GM23338 (cell line): ENCODE data around the gene DMBX1. TPM values are rescaled to one million over a fixed set of nuclear protein-coding genes. Genes with fewer than 3 reads are reported as not detected.

ENCODE experiments used
- ATAC-seq: fragments of 200-7000 bp; cut with Tn5 transposase; 3 replicates; pipeline ENCODE4 v1.9.1; 2020
- DNase-seq: peaks from one replicate; pipeline ENCODE4 v3.0.0-alpha.2; 2015; ENCODE audit warnings: low spot score
- H2AFZ ChIP-seq: fragments of 200-600 bp; sonication (generic); 2 replicates; pipeline ENCODE4 v1.8.0; 2016; ENCODE audit warnings: antibody characterized with exemption, mild to moderate bottlenecking, moderate library complexity
- H3F3A ChIP-seq: fragments of 200-600 bp; sonication (generic); replicated peaks from 2 replicates; pipeline ENCODE4 v1.8.0; 2017; ENCODE audit warnings: antibody characterized with exemption, mixed run types, low read depth
- H3K27ac ChIP-seq: fragments of 200-600 bp; sonication (generic); 2 replicates; pipeline ENCODE4 v1.6.1; 2016; ENCODE audit warnings: low read depth
- H3K27me3 ChIP-seq: fragments of 200-600 bp; sonication (generic); 2 replicates; pipeline ENCODE4 v1.8.0; 2016; ENCODE audit warnings: mild to moderate bottlenecking, mixed run types, moderate library complexity; ENCODE audit not compliant: insufficient read depth
- H3K36me3 ChIP-seq: fragments of 200-600 bp; sonication (generic); 2 replicates; pipeline ENCODE4 v1.8.0; 2016; ENCODE audit warnings: mild to moderate bottlenecking; ENCODE audit not compliant: insufficient read depth
- H3K4me1 ChIP-seq: fragments of 200-600 bp; sonication (generic); 2 replicates; pipeline ENCODE4 v1.8.0; 2016; ENCODE audit warnings: mild to moderate bottlenecking, moderate library complexity; ENCODE audit not compliant: insufficient read depth
- H3K4me2 ChIP-seq: fragments of 200-600 bp; sonication (generic); 2 replicates; pipeline ENCODE4 v1.7.1; 2017; ENCODE audit warnings: mixed run types
- H3K4me3 ChIP-seq: fragments of 200-600 bp; sonication (generic); 2 replicates; pipeline ENCODE4 v1.6.1; 2016; ENCODE audit warnings: mixed run types
- H3K79me2 ChIP-seq: fragments of 200-600 bp; sonication (generic); replicated peaks from 2 replicates; pipeline ENCODE4 v1.8.0; 2017; ENCODE audit warnings: mild to moderate bottlenecking; ENCODE audit not compliant: insufficient read depth
- H3K9me2 ChIP-seq: fragments of 200-600 bp; sonication (generic); 2 replicates; pipeline ENCODE4 v1.8.0; 2017; ENCODE audit not compliant: insufficient read depth
- H4K20me1 ChIP-seq: fragments of 200-600 bp; sonication (generic); replicated peaks from 2 replicates; pipeline ENCODE4 v1.8.0; 2017; ENCODE audit warnings: mild to moderate bottlenecking; ENCODE audit not compliant: insufficient read depth
- H3K27ac Mint-ChIP-seq: 2 replicates; pipeline ENCODE4 v1.8.0; 2020; ENCODE audit warnings: inconsistent platforms, mild to moderate bottlenecking, moderate library complexity, mixed read lengths
- H3K27me3 Mint-ChIP-seq: 3 replicates; pipeline ENCODE4 v1.8.0; 2022; ENCODE audit warnings: low read depth, mild to moderate bottlenecking, moderate library complexity, mixed read lengths, inconsistent platforms; ENCODE audit not compliant: insufficient read depth, poor library complexity
- H3K36me3 Mint-ChIP-seq: 3 replicates; pipeline ENCODE4 v1.8.0; 2021; ENCODE audit warnings: low read depth, mild to moderate bottlenecking, inconsistent platforms, moderate library complexity, mixed read lengths
- H3K4me1 Mint-ChIP-seq: 3 replicates; pipeline ENCODE4 v1.8.0; 2020; ENCODE audit warnings: mild to moderate bottlenecking, inconsistent platforms, mixed read lengths
- H3K4me3 Mint-ChIP-seq: 3 replicates; pipeline ENCODE4 v1.8.0; 2021; ENCODE audit warnings: moderate library complexity, mild to moderate bottlenecking, inconsistent platforms, mixed read lengths
- H3K9me3 Mint-ChIP-seq: 3 replicates; pipeline ENCODE4 v1.8.0; 2020; ENCODE audit warnings: moderate library complexity, mild to moderate bottlenecking, inconsistent platforms, mixed read lengths
- POLR2AphosphoS5 ChIP-seq: IDR thresholded peaks from 2 replicates; pipeline ENCODE4 v1.6.1; 2016; ENCODE audit warnings: antibody characterized with exemption, low read depth
- ZNF114 ChIP-seq: fragments of 250-450 bp; sonication (Bioruptor Pico); IDR thresholded peaks from 2 replicates; pipeline ENCODE4 v1.5.0; 2020; ENCODE audit warnings: mild to moderate bottlenecking, moderate library complexity
- polyA plus RNA-seq: library from polyadenylated mRNA; unstranded; fragments of >200 nt; fragmentation: Nextera tagmentation; extraction: Ambion mirVana; gene quantifications from 2 replicates; pipeline ENCODE4 v1.2.1, GENCODE V29; 2016
- total RNA-seq: library from RNA; depleted of rRNA; stranded (reverse); fragments of >200 nt; shearing (Covaris generic); gene quantifications from 2 replicates; pipeline ENCODE4 v1.2.3, GENCODE V29; 2014
- TF ChIP-seq, protein P1 (sequence below): fragments of 250-450 bp; sonication (Bioruptor Pico); IDR thresholded peaks from 2 replicates; pipeline ENCODE4 v1.5.0; 2020; ENCODE audit warnings: mild to moderate bottlenecking, moderate library complexity
- TF ChIP-seq, protein P2 (sequence below), 2 experiments: fragments of 200-600 bp in 1 of 2; sonication (generic) in 1 of 2; conservative IDR thresholded peaks; 2 replicates each; pipeline versions ENCODE4 v1.5.1 to v1.6.1; 2016 to 2017; ENCODE audit warnings: antibody characterized with exemption in 2 of 2, low read depth in 2 of 2, mild to moderate bottlenecking in 2 of 2, moderate library complexity in 1 of 2

DMBX1 gene
- total and polyA plus RNA-seq, 2 experiments from 2014 or later: 0.11 TPM; not detected in 1

DNA sequence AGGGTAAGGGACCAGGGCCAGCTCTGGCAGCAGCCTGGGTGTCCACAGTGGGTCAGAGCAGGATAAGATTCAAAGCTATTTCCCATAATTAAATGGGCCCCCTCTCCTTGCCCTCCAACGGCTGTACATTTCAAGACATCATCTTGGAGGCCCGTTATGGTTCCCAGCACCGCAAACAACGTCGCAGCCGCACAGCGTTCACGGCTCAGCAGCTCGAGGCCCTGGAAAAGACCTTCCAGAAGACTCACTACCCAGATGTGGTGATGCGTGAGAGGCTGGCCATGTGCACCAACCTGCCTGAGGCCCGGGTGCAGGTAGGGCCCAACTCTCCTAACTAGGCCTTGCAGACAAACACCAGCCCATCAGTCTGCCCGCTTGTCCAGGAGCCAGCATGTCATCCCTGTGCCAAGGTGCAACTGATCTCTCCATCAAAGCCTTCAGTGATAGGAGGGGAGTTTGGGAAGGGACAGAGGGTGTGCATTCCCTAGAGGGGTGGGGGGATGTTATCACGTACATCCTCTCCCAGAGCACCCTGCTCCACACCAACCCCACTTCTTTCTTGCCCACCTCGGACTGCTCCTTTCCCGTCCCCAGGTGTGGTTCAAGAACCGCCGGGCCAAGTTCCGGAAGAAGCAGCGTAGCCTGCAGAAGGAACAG is 20.8 kb downstream of the DMBX1 start:
- DNase-seq (no peak), ATAC-seq (no peak)
- H3K9me2 ChIP-seq: no peaks in the 10 kb centered on the region
- no peaks in the 10 kb centered on the region for H3K36me3 Mint-ChIP-seq
- H3K27ac ChIP-seq: no peak overlapping the region
- H3K27ac Mint-ChIP-seq: no peak overlapping the region
- no peak overlapping the region for H3K4me3 ChIP-seq
- H2AFZ ChIP-seq: no peak overlapping the region
- H3K9me3 Mint-ChIP-seq: no peaks in the 10 kb centered on the region
- peaks cover 25% of the 10 kb centered on the region; the same call in 1 of the 2 replicates for H3K27me3 ChIP-seq
- no peak overlapping the region for H3K4me3 Mint-ChIP-seq
- peaks cover 19% of the 10 kb centered on the region for H3K27me3 Mint-ChIP-seq
- no peak overlapping the region for H3K4me2 ChIP-seq
- peaks cover 27% of the 10 kb centered on the region for H3K4me1 Mint-ChIP-seq
- peaks cover 12% of the 10 kb centered on the region; the same call in 1 of the 2 replicates for H3K4me1 ChIP-seq
- TF ChIP-seq POLR2AphosphoS5: no peak
- TF ChIP-seq, protein P1, sequence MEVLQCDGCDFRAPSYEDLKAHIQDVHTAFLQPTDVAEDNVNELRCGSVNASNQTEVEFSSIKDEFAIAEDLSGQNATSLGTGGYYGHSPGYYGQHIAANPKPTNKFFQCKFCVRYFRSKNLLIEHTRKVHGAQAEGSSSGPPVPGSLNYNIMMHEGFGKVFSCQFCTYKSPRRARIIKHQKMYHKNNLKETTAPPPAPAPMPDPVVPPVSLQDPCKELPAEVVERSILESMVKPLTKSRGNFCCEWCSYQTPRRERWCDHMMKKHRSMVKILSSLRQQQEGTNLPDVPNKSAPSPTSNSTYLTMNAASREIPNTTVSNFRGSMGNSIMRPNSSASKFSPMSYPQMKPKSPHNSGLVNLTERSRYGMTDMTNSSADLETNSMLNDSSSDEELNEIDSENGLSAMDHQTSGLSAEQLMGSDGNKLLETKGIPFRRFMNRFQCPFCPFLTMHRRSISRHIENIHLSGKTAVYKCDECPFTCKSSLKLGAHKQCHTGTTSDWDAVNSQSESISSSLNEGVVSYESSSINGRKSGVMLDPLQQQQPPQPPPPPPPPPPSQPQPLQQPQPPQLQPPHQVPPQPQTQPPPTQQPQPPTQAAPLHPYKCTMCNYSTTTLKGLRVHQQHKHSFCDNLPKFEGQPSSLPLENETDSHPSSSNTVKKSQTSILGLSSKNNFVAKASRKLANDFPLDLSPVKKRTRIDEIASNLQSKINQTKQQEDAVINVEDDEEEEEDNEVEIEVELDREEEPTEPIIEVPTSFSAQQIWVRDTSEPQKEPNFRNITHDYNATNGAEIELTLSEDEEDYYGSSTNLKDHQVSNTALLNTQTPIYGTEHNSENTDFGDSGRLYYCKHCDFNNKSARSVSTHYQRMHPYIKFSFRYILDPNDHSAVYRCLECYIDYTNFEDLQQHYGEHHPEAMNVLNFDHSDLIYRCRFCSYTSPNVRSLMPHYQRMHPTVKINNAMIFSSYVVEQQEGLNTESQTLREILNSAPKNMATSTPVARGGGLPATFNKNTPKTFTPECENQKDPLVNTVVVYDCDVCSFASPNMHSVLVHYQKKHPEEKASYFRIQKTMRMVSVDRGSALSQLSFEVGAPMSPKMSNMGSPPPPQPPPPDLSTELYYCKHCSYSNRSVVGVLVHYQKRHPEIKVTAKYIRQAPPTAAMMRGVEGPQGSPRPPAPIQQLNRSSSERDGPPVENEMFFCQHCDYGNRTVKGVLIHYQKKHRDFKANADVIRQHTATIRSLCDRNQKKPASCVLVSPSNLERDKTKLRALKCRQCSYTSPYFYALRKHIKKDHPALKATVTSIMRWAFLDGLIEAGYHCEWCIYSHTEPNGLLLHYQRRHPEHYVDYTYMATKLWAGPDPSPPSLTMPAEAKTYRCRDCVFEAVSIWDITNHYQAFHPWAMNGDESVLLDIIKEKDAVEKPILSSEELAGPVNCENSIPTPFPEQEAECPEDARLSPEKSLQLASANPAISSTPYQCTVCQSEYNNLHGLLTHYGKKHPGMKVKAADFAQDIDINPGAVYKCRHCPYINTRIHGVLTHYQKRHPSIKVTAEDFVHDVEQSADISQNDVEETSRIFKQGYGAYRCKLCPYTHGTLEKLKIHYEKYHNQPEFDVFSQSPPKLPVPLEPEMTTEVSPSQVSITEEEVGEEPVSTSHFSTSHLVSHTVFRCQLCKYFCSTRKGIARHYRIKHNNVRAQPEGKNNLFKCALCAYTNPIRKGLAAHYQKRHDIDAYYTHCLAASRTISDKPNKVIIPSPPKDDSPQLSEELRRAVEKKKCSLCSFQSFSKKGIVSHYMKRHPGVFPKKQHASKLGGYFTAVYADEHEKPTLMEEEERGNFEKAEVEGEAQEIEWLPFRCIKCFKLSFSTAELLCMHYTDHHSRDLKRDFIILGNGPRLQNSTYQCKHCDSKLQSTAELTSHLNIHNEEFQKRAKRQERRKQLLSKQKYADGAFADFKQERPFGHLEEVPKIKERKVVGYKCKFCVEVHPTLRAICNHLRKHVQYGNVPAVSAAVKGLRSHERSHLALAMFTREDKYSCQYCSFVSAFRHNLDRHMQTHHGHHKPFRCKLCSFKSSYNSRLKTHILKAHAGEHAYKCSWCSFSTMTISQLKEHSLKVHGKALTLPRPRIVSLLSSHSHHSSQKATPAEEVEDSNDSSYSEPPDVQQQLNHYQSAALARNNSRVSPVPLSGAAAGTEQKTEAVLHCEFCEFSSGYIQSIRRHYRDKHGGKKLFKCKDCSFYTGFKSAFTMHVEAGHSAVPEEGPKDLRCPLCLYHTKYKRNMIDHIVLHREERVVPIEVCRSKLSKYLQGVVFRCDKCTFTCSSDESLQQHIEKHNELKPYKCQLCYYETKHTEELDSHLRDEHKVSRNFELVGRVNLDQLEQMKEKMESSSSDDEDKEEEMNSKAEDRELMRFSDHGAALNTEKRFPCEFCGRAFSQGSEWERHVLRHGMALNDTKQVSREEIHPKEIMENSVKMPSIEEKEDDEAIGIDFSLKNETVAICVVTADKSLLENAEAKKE (CRISPR knock-in tag): no peak
- no peak for TF ChIP-seq ZNF114 (CRISPR knock-in tag)
- TF ChIP-seq, protein P2, sequence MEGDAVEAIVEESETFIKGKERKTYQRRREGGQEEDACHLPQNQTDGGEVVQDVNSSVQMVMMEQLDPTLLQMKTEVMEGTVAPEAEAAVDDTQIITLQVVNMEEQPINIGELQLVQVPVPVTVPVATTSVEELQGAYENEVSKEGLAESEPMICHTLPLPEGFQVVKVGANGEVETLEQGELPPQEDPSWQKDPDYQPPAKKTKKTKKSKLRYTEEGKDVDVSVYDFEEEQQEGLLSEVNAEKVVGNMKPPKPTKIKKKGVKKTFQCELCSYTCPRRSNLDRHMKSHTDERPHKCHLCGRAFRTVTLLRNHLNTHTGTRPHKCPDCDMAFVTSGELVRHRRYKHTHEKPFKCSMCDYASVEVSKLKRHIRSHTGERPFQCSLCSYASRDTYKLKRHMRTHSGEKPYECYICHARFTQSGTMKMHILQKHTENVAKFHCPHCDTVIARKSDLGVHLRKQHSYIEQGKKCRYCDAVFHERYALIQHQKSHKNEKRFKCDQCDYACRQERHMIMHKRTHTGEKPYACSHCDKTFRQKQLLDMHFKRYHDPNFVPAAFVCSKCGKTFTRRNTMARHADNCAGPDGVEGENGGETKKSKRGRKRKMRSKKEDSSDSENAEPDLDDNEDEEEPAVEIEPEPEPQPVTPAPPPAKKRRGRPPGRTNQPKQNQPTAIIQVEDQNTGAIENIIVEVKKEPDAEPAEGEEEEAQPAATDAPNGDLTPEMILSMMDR (conservative IDR thresholded peaks at IDR 0.05; ENCODE audit: low read depth in 2 of 2): no peak
- H3F3A ChIP-seq: no peaks in the 10 kb centered on the region
- no peaks in the 10 kb centered on the region for H3K79me2 ChIP-seq
- H4K20me1 ChIP-seq: no peaks in the 10 kb centered on the region; the same call in 1 of the 2 replicates
- H3K36me3 ChIP-seq: no peaks in the 10 kb centered on the region
